KOPT-K1 (cell line): Measurements from ENCODE around the gene NAA10.
A peak's percentile ranks its signal among the peaks of the same experiment; 100 is the strongest.

Experiments
- H3K27ac ChIP-seq: fragments of 200-600 bp; sonication (generic); 2 replicates; pipeline ENCODE4 v1.5.1; 2016; ENCODE audit warnings: antibody characterized with exemption, mild to moderate bottlenecking, low read depth, low read length; ENCODE audit not compliant: poor library complexity, severe bottlenecking
- H3K36me3 ChIP-seq: fragments of 200-600 bp; sonication (generic); 2 replicates; pipeline ENCODE4 v1.5.1; 2017; ENCODE audit warnings: antibody characterized with exemption, mild to moderate bottlenecking, low read length, moderate library complexity; ENCODE audit not compliant: insufficient read depth
- H3K9me3 ChIP-seq: fragments of 200-600 bp; sonication (generic); 2 replicates; pipeline ENCODE4 v1.5.1; 2017; ENCODE audit warnings: antibody characterized with exemption, low read length, mild to moderate bottlenecking; ENCODE audit not compliant: insufficient read depth, poor library complexity, severe bottlenecking

NAA10 gene

DNA sequence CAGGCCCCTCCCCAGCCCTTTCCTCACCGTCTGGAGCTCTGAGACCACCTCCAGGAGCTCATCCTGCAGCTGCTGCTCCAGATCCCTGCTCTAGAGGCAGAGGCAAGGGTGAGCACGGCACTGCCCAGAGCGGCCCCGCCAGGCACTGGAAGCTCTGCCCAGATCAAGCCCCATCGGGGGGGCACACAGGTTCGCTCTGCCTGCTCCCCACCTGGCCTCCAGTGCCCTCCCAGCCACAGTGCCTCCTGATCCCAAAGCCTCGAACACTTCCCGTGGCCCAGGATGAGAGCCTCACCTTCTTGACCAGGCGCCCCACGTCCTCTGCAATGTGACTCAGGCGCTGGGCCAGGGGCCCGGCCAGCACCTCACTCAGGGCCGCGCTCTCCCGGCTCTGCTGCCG, 13.8 kb downstream of the NAA10 start:
- H3K36me3 ChIP-seq = peaks cover 52% of the 10 kb centered on the region

DNA sequence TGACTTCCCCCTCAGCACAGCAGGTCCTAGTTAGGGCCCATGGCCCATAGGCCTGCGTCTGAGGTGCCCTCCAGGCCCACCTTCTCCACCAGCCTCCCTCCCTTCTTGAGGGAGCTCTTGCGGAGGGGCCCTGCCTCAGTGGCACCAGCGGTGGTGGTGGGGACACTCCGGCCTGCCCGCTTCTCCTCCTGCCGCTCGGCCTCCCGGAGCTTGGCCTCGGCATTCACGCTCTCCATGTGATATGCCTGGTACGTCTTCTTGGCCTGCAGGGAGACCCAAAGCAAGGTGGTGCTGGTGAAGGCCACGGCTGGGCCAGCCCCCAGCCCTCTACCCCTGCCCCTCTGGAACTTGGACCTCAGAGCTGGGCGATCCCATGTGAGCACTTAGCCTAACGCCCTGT, 14.3 kb downstream of the NAA10 start:
- H3K36me3 ChIP-seq = peaks cover 57% of the 10 kb centered on the region
- H3K27ac ChIP-seq = peak overlapping the region; percentile 100
- H3K9me3 ChIP-seq = no peaks in the 10 kb centered on the region

More for the DNA sequence above, 13.8 kb downstream of the NAA10 start:
- Histone ChIP-seq H3K9me3 (no peaks in the 10 kb centered on the region), H3K27ac (peak overlapping the region; percentile 100)

DNA sequence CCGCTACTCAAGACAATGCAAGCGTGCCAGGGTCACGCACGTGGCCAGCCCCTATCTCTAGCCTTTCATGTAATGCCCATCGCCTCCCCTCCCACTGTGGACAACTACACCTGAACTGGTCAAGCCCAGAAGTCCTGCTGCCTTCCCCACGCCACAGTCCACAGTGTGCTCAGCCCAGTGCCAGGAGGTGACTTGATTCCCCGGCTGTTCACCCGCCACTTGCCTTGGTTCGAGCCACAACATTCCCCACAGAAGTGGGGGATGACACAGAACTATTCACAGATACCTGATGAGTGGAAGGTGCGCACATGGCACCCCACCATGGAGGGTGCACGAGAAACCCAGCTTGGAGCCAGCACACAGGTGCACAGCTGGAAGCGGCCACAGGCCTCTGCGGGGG, 15.6 kb downstream of the NAA10 start:
- H3K9me3 ChIP-seq = no peaks in the 10 kb centered on the region
- peaks cover 69% of the 10 kb centered on the region for H3K36me3 ChIP-seq
- no peak overlapping the region for H3K27ac ChIP-seq

DNA sequence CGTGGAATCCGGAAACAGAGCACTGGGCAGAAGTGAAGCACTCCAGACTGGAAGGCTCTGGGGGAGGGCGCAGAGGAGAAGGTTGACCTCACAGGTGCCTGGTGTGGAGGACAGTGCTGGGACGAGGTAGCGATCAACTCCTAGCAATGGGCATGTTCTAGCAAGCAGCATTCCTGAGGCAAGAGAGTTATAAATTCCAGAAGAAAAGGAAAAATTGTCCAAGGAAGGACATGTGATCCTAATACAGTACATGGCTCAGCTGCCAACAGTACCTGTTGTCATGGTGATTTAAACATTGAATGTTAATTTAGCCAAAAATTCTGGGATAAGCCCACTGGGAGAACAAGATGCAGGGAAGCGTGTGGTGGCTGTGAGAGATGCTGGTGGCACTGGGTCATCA, 17.0 kb downstream of the NAA10 start:
- no peaks in the 10 kb centered on the region for H3K9me3 ChIP-seq
- no peak overlapping the region for H3K27ac ChIP-seq
- peaks cover 83% of the 10 kb centered on the region for H3K36me3 ChIP-seq

DNA sequence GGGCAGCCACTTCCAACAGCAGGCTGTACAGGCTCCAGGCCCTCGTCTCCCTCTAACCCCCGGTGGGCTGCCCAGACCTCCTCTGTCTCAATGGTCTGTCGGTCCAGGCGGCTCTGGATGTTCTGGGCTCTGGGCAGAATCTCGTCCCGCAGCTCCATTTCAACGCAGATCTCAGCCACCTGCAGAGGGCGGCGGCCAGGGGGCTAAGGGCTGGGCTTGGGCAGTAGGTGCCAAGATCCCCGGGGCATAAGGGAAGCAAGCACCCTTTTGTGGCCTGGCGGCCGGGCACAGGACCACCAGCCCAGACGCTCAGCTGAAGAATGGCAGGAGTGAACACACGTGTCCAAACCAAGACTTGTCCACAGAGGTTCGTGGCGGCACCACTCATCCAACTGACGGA, 21.1 kb downstream of the NAA10 start:
- Histone ChIP-seq H3K9me3 (no peaks in the 10 kb centered on the region), H3K36me3 (peaks cover 89% of the 10 kb centered on the region)

DNA sequence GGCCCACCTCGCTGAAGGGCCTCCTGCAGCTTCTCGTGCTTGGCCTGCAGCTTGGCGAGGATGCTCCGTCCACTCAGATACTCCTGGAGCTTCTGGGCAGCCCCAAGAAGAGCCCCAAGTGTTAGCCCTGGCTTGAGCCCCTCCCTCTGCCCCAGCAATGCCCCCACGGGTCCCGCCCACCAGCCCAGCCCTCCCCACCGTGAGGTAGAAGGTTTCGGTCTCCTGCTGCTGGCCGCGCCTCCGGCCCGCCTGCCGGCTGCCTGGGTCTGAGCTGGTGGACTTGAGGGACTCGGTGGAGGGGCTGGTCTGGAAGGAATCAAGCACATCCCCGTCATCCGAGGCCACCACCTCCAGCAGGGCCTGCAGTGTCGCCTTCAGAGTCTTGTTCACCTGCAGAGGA, 21.6 kb downstream of the NAA10 start:
- Histone ChIP-seq H3K36me3 (peaks cover 89% of the 10 kb centered on the region), H3K9me3 (no peaks in the 10 kb centered on the region), H3K27ac (no peak overlapping the region)

More for the DNA sequence above, 21.1 kb downstream of the NAA10 start:
- no peak overlapping the region for H3K27ac ChIP-seq

DNA sequence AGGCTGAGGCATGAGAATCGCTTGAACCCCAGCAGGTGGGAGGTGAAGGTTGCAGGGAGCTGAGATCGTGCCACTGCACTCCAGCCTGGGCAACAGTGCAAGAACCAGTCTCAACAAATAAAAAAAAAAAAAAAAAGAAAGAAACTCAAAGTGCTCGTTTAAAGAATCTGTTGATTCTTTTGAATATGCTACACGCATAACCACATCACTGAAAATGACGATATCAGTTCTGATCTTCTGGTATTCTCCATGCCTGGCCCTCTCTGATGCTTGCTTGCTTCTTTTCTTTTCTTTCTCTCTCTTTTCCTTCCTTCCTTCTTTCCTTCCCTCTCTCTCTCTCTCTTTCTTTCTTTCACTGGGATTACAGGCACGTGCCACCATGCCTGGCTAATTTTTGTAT, 23.0 kb downstream of the NAA10 start:
- peaks cover 92% of the 10 kb centered on the region for H3K36me3 ChIP-seq
- no peaks in the 10 kb centered on the region for H3K9me3 ChIP-seq
- H3K27ac ChIP-seq = peak overlapping the region; percentile 22

DNA sequence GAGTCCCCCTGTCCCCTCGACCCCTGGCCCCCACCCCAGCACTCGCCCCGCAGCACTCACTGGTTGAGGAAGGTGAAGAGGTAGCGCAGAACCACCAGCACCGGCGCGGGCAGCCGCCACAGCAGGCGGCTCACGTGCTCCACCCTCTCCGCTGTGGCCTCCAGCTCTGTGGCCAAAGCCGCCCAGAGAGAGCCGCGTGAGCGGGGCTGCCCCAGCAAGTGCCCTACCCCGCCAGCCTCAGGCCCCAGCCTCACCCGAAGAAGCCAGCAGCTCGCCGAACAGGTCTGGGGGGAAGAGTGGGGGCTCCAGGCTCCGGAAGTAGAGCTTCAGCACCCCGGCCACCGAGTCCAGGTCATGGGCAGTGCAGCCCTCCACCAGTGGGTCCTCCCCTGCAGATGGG, 24.4 kb downstream of the NAA10 start:
- Histone ChIP-seq H3K36me3 (peaks cover 87% of the 10 kb centered on the region), H3K27ac (no peak overlapping the region), H3K9me3 (no peaks in the 10 kb centered on the region)

DNA sequence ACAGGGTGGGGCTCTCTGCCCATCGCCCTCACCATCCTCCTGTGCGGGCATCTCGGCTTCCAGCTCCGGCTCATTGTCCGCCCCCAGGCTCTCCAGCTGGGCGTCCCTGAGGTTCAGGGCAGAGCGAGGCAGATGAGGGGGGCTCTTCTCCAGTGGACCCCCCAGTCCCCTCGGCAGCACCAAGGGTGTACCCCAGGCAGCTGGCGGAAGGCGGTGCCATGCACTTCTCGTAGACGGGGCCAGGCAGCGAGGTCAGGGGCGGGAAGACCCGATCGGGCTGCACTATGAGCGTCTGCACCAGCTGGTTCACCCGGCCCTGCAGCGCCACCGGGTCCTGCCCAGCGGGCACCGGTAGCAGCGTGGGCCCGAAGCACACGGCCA, 24.9 kb downstream of the NAA10 start:
- H3K36me3 ChIP-seq = peaks cover 84% of the 10 kb centered on the region
- H3K9me3 ChIP-seq = no peaks in the 10 kb centered on the region

DNA sequence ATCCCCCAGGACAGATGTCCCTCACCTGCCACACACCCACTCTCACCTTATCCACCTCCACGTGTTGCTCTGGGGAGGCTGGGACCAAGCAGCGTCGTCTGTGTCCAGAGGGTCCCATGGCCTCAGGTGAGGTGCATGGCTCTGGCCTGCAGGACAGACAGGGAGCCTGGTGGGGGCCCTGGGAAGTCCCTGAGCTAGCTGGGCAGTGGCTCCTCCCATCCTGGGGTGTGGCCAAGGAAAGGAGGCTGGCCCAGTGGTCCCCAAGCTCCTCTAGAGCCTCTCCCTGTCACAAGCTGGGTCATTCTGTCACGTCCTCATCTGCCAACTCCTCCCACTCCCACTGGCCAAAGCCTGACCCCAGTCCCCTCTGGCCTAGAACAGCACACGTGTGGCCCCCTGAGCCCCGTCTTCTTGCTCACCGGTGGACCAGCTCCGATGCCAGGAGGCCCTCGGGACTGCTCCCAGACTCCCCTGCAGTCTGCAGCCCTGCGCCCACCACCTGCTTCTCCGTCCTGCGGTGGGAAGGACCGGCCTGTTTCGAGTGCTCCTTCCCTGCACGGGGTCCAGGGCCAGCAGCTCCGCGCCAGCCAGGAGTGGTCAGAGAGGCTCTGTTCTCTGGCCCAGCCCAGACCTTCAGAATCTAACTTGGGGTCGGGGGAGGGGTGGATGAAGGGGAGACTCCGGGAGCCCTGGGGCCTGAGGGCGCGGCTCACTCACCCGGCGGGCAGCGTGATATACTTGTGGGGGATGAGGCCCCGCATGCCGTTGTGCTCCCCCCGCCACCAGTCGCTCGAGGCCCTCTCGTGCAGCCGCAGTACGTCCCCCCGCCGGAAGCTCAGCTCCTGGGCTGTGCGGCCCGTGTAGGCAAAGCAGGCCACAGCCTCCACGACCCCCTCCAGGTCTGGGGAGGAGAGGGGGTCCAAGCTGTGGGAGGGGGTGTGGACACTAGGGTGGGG, 25.5 kb downstream of the NAA10 start:
- no peaks in the 10 kb centered on the region for H3K9me3 ChIP-seq
- H3K27ac ChIP-seq = no peak overlapping the region
- peaks cover 77% of the 10 kb centered on the region for H3K36me3 ChIP-seq

More for the DNA sequence above, 24.9 kb downstream of the NAA10 start:
- no peak overlapping the region for H3K27ac ChIP-seq

DNA sequence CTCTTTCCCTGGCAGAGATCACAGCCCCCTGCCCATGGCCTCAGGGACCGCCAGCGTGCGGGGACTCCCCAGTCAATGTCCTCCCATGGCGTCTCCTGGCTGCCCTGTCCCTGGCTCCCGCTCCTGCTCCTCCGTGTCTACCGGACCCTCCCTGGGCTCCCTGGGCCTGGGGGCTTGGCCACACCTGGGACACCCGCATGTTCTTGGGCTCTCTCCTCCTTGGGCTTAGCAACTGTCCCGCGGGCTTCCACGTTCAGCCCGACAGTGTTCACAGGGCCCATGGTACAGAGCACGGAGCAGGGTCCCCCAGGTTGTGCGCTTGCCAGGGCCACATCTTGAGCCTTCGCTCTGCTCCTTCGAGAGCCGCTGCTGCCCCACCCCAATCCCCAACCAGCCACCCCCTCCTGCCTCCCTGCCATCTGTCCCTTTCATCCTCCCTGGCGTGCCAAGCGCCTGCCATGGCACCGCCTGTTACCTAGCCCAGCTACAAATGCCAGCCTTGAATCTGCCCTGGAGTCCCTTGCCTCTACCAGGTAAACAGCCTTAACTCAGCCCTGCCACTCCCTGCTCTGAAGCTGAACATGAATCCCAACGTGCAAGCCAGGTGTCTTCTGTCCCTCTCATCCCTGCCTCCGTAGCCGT, 26.5 kb downstream of the NAA10 start:
- H3K27ac ChIP-seq = no peak overlapping the region
- peaks cover 67% of the 10 kb centered on the region for H3K36me3 ChIP-seq
- no peaks in the 10 kb centered on the region for H3K9me3 ChIP-seq

DNA sequence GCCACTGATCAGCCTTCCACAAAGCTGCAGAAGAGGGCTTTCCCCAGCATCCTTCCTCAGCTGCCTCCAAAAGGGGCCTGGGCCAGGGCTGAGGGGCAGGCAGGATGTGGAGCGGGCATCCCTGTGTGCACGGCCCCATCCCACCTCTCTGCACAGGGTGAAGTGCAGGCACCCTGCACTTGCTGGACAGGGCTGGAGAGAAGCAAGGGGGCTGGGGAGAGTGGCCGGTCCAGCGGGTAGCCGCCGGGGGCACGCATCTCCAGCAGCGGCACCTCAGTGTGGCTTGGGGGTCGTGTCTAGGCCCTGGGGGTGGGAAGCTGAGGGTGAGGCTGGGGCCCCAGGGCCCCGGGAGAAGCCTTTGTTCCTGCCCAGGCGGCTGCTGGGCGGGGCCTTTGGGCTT, 27.4 kb downstream of the NAA10 start:
- H3K27ac ChIP-seq = no peak overlapping the region
- H3K36me3 ChIP-seq = peaks cover 58% of the 10 kb centered on the region
- no peaks in the 10 kb centered on the region for H3K9me3 ChIP-seq

DNA sequence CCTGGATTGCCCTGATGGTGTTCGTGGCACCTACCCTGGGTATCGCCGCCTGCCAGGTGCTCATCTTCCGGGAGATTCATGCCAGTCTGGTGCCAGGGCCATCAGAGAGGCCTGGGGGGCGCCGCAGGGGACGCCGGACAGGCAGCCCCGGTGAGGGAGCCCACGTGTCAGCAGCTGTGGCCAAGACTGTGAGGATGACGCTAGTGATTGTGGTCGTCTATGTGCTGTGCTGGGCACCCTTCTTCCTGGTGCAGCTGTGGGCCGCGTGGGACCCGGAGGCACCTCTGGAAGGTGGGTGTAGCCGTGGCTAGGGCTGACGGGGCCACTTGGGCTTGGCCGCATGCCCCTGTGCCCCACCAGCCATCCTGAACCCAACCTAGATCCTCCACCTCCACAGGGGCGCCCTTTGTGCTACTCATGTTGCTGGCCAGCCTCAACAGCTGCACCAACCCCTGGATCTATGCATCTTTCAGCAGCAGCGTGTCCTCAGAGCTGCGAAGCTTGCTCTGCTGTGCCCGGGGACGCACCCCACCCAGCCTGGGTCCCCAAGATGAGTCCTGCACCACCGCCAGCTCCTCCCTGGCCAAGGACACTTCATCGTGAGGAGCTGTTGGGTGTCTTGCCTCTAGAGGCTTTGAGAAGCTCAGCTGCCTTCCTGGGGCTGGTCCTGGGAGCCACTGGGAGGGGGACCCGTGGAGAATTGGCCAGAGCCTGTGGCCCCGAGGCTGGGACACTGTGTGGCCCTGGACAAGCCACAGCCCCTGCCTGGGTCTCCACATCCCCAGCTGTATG, 28.5 kb downstream of the NAA10 start:
- H3K36me3 ChIP-seq = peaks cover 47% of the 10 kb centered on the region
- H3K27ac ChIP-seq = peak overlapping the region; percentile 14
- no peaks in the 10 kb centered on the region for H3K9me3 ChIP-seq

DNA sequence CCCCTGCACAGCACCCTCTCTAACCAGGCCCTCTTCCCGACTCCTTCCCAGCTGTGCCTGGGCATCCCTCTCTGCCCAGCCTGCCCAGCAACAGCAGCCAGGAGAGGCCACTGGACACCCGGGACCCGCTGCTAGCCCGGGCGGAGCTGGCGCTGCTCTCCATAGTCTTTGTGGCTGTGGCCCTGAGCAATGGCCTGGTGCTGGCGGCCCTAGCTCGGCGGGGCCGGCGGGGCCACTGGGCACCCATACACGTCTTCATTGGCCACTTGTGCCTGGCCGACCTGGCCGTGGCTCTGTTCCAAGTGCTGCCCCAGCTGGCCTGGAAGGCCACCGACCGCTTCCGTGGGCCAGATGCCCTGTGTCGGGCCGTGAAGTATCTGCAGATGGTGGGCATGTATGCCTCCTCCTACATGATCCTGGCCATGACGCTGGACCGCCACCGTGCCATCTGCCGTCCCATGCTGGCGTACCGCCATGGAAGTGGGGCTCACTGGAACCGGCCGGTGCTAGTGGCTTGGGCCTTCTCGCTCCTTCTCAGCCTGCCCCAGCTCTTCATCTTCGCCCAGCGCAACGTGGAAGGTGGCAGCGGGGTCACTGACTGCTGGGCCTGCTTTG, 29.2 kb downstream of the NAA10 start:
- Histone ChIP-seq H3K36me3 (peaks cover 42% of the 10 kb centered on the region), H3K27ac (no peak overlapping the region), H3K9me3 (no peaks in the 10 kb centered on the region)
